IMR-90 (cell line): ENCODE measurements around the gene SLC7A9. TPM values are rescaled to one million over a fixed set of nuclear protein-coding genes. Genes with fewer than 3 reads are reported as not detected.

Source experiments
- ATAC-seq: fragments of 200-7000 bp; cut with Tn5 transposase; 2 replicates; pipeline ENCODE4 v1.9.1; 2020; ENCODE audit warnings: low read depth, mild to moderate bottlenecking, moderate library complexity
- Bru-seq: library from RNA; stranded (reverse); fragments of 400-500 nt; gene quantifications from one replicate; lab custom pipeline; 2021; lab: Mats Ljungman, UMichigan
- BruChase-seq, 2 experiments: library from RNA; stranded (reverse); fragments of 400-500 nt; gene quantifications; one replicate each; lab custom pipeline; 2021; lab: Mats Ljungman, UMichigan
- BruUV-seq: library from RNA; stranded (reverse); fragments of 400-500 nt; replicated peaks from 2 replicates; lab custom pipeline; 2021; lab: Mats Ljungman, UMichigan
- CTCF ChIA-PET: fragments of 300-600 bp; formaldehyde crosslinking; extraction: SDS; loops from one replicate; lab custom pipeline; 2021; ENCODE audit warnings: antibody characterized with exemption; lab: Yijun Ruan, JAX
- POLR2A ChIA-PET: fragments of 300-600 bp; sonication (Branson Sonifier 250); formaldehyde crosslinking; loops from one replicate; lab custom pipeline; 2022; ENCODE audit warnings: antibody characterized with exemption; ENCODE audit not compliant: unreplicated experiment; lab: Charles Lee
- DNase-seq: peaks from one replicate; pipeline ENCODE4 v3.0.0; 2013
- H2AFZ ChIP-seq: replicated peaks from 2 replicates; pipeline ENCODE3; 2013; ENCODE audit warnings: low read length, mild to moderate bottlenecking; ENCODE audit not compliant: poor library complexity
- H2AK5ac ChIP-seq: 2 replicates; pipeline ENCODE4 v1.6.1; 2013; ENCODE audit warnings: low read depth, low read length, inconsistent platforms
- H2AK9ac ChIP-seq: replicated peaks from 2 replicates; pipeline ENCODE3; 2013; ENCODE audit warnings: mild to moderate bottlenecking, low read depth, low read length, moderate library complexity; ENCODE audit not compliant: poor library complexity
- H2BK120ac ChIP-seq: 2 replicates; pipeline ENCODE4 v1.6.1; 2013; ENCODE audit warnings: low read depth, low read length, inconsistent platforms
- H2BK15ac ChIP-seq: 3 replicates; pipeline ENCODE4 v1.6.1; 2013; ENCODE audit warnings: low read depth, low read length, inconsistent platforms
- H2BK20ac ChIP-seq: 2 replicates; pipeline ENCODE4 v1.6.1; 2013; ENCODE audit warnings: low read depth, mild to moderate bottlenecking, inconsistent platforms, low read length, moderate library complexity
- H2BK5ac ChIP-seq: 2 replicates; pipeline ENCODE4 v1.6.1; 2013; ENCODE audit warnings: mild to moderate bottlenecking, low read depth, low read length, inconsistent platforms; ENCODE audit not compliant: poor library complexity, severe bottlenecking
- H3K14ac ChIP-seq: replicated peaks from 2 replicates; pipeline ENCODE4 v1.6.1; 2013; ENCODE audit warnings: low read depth, low read length, inconsistent platforms
- H3K18ac ChIP-seq: 2 replicates; pipeline ENCODE4 v1.6.1; 2013; ENCODE audit warnings: low read depth, low read length, control low read depth
- H3K23ac ChIP-seq: 2 replicates; pipeline ENCODE4 v1.6.1; 2013; ENCODE audit warnings: low read depth, low read length, inconsistent platforms
- H3K27ac ChIP-seq: 2 replicates; pipeline ENCODE4 v1.5.1; 2013; ENCODE audit warnings: mild to moderate bottlenecking, control low read depth, low read length; ENCODE audit not compliant: insufficient read depth
- H3K27me3 ChIP-seq: 2 replicates; pipeline ENCODE4 v1.6.1; 2013; ENCODE audit warnings: low read length; ENCODE audit not compliant: control insufficient read depth, insufficient read depth
- H3K36me3 ChIP-seq: 2 replicates; pipeline ENCODE4 v1.6.1; 2013; ENCODE audit warnings: low read length, mixed read lengths; ENCODE audit not compliant: control insufficient read depth, insufficient read depth
- H3K4ac ChIP-seq: 2 replicates; pipeline ENCODE4 v1.6.1; 2013; ENCODE audit warnings: low read depth, low read length, inconsistent platforms
- H3K4me1 ChIP-seq: 2 replicates; pipeline ENCODE4 v1.6.1; 2013; ENCODE audit warnings: low read length, mixed read lengths; ENCODE audit not compliant: control insufficient read depth, insufficient read depth
- H3K4me2 ChIP-seq: 2 replicates; pipeline ENCODE4 v1.6.1; 2013; ENCODE audit warnings: low read depth, mild to moderate bottlenecking, control low read depth, low read length, moderate library complexity
- H3K4me3 ChIP-seq: 2 replicates; pipeline ENCODE4 v1.5.1; 2013; ENCODE audit warnings: low read depth, mild to moderate bottlenecking, control low read depth, low read length, moderate library complexity; ENCODE audit not compliant: insufficient read depth
- H3K56ac ChIP-seq: 2 replicates; pipeline ENCODE4 v1.6.1; 2013; ENCODE audit warnings: low read length, inconsistent platforms; ENCODE audit not compliant: insufficient read depth; ENCODE audit errors: extremely low read depth
- H3K79me1 ChIP-seq, 2 experiments: 2 replicates each; pipeline ENCODE4 v1.6.1; 2013; ENCODE audit warnings: low read length in 2 of 2, inconsistent platforms in 1 of 2, low read depth in 1 of 2
- H3K9ac ChIP-seq: 2 replicates; pipeline ENCODE4 v1.6.1; 2013; ENCODE audit warnings: low read depth, low read length, control low read depth
- H3K9me1 ChIP-seq: 2 replicates; pipeline ENCODE4 v1.6.1; 2013; ENCODE audit warnings: low read length, inconsistent platforms; ENCODE audit not compliant: insufficient read depth
- H3K9me3 ChIP-seq: 2 replicates; pipeline ENCODE4 v1.6.1; 2013; ENCODE audit warnings: low read length; ENCODE audit not compliant: control insufficient read depth, insufficient read depth
- H4K20me1 ChIP-seq: 2 replicates; pipeline ENCODE4 v1.6.1; 2013; ENCODE audit warnings: low read length, inconsistent platforms; ENCODE audit not compliant: insufficient read depth
- H4K5ac ChIP-seq: 2 replicates; pipeline ENCODE4 v1.6.1; 2013; ENCODE audit warnings: mild to moderate bottlenecking, low read depth, low read length, control low read depth
- H4K8ac ChIP-seq, 2 experiments: 2 replicates each; pipeline ENCODE4 v1.6.1; 2013; ENCODE audit warnings: low read depth in 2 of 2, low read length in 2 of 2, control low read depth in 1 of 2, inconsistent platforms in 1 of 2
- H4K91ac ChIP-seq: 2 replicates; pipeline ENCODE4 v1.6.1; 2013; ENCODE audit warnings: low read depth, low read length, inconsistent platforms; ENCODE audit not compliant: insufficient read depth
- BHLHE40 ChIP-seq: fragments of 150-350 bp; IDR thresholded peaks from 2 replicates; pipeline ENCODE4 v1.6.1; 2016; ENCODE audit warnings: mild to moderate bottlenecking, low read depth, low read length
- MXI1 ChIP-seq: IDR thresholded peaks from 2 replicates; pipeline ENCODE4 v1.6.1; 2012; ENCODE audit warnings: low read depth, mild to moderate bottlenecking, low read length, moderate library complexity, borderline replicate concordance
- RCOR1 ChIP-seq: IDR thresholded peaks from 2 replicates; pipeline ENCODE4 v1.6.1; 2012; ENCODE audit warnings: mild to moderate bottlenecking, low read length, improper control_type of control experiment; ENCODE audit not compliant: insufficient replicate concordance
- RFX5 ChIP-seq: IDR thresholded peaks from 2 replicates; pipeline ENCODE4 v1.8.0; 2012; ENCODE audit warnings: low read depth, mild to moderate bottlenecking, low read length, moderate library complexity
- SMC3 ChIP-seq: fragments of 150-350 bp; IDR thresholded peaks from 2 replicates; pipeline ENCODE4 v1.6.1; 2016; ENCODE audit warnings: low read depth, mild to moderate bottlenecking, antibody characterized with exemption, low read length, moderate library complexity
- WGBS, 2 experiments: methylation state at CpG; one replicate each; pipeline versions ENCODE4 v1.1.5 to v1.1.7; 2013; ENCODE audit warnings: missing lambda C conversion rate in 2 of 2; ENCODE audit not compliant: insufficient read length in 1 of 2; ENCODE audit errors: extremely low coverage in 2 of 2; 5-methylcytosine and 5-hydroxymethylcytosine counted together
- dilution Hi-C: fragments of 300-500 bp; cut with HindIII; formaldehyde crosslinking; loops from one replicate; pipeline ENCODE4 v1.14.3; 2018; ENCODE audit warnings: low sequenced_read_pairs; ENCODE audit not compliant: unreplicated experiment
- in situ Hi-C: fragments of 300-500 bp; cut with MboI; formaldehyde crosslinking; loops from 3 replicates; pipeline ENCODE4 v1.14.3; 2019; ENCODE audit warnings: low sequenced_read_pairs, inconsistent platforms, mixed read lengths
- intact Hi-C: fragments of 100-400 bp; cut with micrococcal nuclease; formaldehyde crosslinking; loops from 2 replicates; pipeline ENCODE4 v1.10.0; 2022
- long read RNA-seq: library from polyadenylated mRNA; unstranded; transcript quantifications from one replicate; pipeline ENCODE4 v2.0.0, GENCODE V29; 2021; ENCODE audit not compliant: unreplicated experiment
- polyA plus RNA-seq, 3 experiments: library from polyadenylated mRNA; depleted of rRNA; stranded (reverse); fragments of >200 nt; gene quantifications; 2 replicates each; pipeline ENCODE4 v1.2.3, GENCODE V29; 2012; ENCODE audit warnings: low replicate concordance in 1 of 3
- total RNA-seq: library from RNA; depleted of rRNA; stranded (reverse); fragments of >200 nt; gene quantifications from 2 replicates; pipeline ENCODE4 v1.2.3, GENCODE V29; 2012; rRNA removed
- TF ChIP-seq, protein P1 (sequence below): fragments of 150-350 bp; IDR thresholded peaks from 2 replicates; pipeline ENCODE4 v1.6.1; 2016; ENCODE audit warnings: low read depth, mild to moderate bottlenecking, low read length, moderate library complexity, borderline replicate concordance

Gene SLC7A9
- total RNA-seq (not detected in 2 replicates), polyA plus RNA-seq (2012; rRNA removed) (not detected in 2 replicates), Bru-seq, nascent RNA (percentile 19 among the genes with signal in this experiment), BruChase-seq, experiment 1, labeled RNA remaining after a 6-hour chase (percentile 30 among the genes with signal in this experiment), BruChase-seq, experiment 2, labeled RNA remaining after a 2-hour chase (percentile 27 among the genes with signal in this experiment)
- polyA plus RNA-seq (2012; cell fraction: cytosol; rRNA removed) = not detected in 2 replicates
- polyA plus RNA-seq (2012; cell fraction: nucleus; rRNA removed; ENCODE audit: low replicate concordance) = 0.18 and 0.37 TPM in 2 replicates
- long read RNA-seq = 0 reads

DNA sequence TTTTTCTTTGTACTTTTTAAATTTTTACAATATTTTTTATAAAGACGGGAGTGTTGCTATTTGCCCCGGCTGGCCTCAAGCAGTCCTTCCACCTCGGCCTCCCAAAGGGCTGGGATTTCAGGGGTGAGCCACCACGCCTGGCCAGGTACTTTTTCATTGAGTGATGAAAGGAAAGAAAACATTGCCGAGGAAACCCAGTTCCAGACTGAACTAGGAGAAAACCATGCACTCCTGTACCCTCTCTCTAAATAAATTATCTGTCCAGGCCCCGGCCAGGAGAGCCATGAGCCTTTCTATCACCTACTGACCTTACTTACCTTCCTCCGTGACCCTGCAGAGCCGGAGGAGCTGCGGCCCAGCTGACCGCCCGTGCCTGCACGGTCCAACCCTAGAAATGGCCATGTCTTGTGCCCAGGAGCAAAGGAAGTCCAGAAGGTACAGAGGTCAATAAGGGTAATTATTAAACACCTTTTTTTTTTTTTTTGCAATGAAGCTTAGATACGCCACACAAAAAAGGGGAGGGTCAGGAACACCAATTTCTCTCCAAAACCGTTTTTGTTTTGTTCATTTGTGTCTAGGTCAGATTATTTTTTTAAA is at the start of gene SLC7A9:
Gene SLC7A9, minus strand, starts transcription at position 399 of the 597 bp plus-strand sequence. CDS start 1,233 bp downstream, outside the sequence.
- Histone ChIP-seq H4K91ac (no peak within 1 kb of the TSS), H2BK120ac (no peak within 1 kb of the TSS), H3K18ac (no peak within 1 kb of the TSS), H3K27ac (no peak within 1 kb of the TSS), H3K9me1 (no peaks in the 10 kb centered on the region), H2BK5ac (no peak within 1 kb of the TSS), H2AFZ (no peak within 1 kb of the TSS), H2AK9ac (no peak within 1 kb of the TSS), H3K9ac (no peak within 1 kb of the TSS), H3K14ac (no peak within 1 kb of the TSS), H2BK15ac (no peak within 1 kb of the TSS), H3K4me1 (no peaks in the 10 kb centered on the region), H3K56ac (no peak within 1 kb of the TSS), H3K4ac (no peak within 1 kb of the TSS), H3K23ac (no peak within 1 kb of the TSS), H3K79me1 (no peaks in the 10 kb centered on the region), H3K36me3 (no peaks in the 10 kb centered on the region), H3K9me3 (no peaks in the 10 kb centered on the region), H4K5ac (no peak within 1 kb of the TSS), H3K4me3 (no peak within 1 kb of the TSS), H4K8ac (no peak within 1 kb of the TSS), H2BK20ac (no peak within 1 kb of the TSS), H3K4me2 (no peak within 1 kb of the TSS), H4K20me1 (no peaks in the 10 kb centered on the region), H3K27me3 (no peaks in the 10 kb centered on the region), H2AK5ac (no peak within 1 kb of the TSS)
- dilution Hi-C loops = no loop called here
- BruUV-seq = no TSS peak
- intact Hi-C loops = no loop called here
- DNase-seq (no peak), ATAC-seq (no peak)
- CTCF ChIA-PET = no interaction called here
- WGBS, 2 experiments = no CpG with 5 or more reads among the region's 14 CpGs
- POLR2A ChIA-PET = no interaction called here
- in situ Hi-C loops = no loop called here
- TF ChIP-seq, protein P1, sequence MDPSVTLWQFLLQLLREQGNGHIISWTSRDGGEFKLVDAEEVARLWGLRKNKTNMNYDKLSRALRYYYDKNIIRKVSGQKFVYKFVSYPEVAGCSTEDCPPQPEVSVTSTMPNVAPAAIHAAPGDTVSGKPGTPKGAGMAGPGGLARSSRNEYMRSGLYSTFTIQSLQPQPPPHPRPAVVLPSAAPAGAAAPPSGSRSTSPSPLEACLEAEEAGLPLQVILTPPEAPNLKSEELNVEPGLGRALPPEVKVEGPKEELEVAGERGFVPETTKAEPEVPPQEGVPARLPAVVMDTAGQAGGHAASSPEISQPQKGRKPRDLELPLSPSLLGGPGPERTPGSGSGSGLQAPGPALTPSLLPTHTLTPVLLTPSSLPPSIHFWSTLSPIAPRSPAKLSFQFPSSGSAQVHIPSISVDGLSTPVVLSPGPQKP = no peak
- TF ChIP-seq RFX5 (no peak), BHLHE40 (no peak), RCOR1 (no peak), SMC3 (no peak), MXI1 (no peak)
